ENCODE results near the gene MAP3K12. TPM values are rescaled to one million over a fixed set of nuclear protein-coding genes. Genes with fewer than 3 reads are reported as not detected.
A peak's percentile ranks its signal among the peaks of the same experiment; 100 is the strongest.
"Not testable (repeated sequence)": the region's sequence is repeated elsewhere in the genome, so short reads cannot be mapped to it uniquely, and the experiment has no call there.

MAP3K12 gene
- 4.5 and 6.3 TPM in 2 replicates for total RNA-seq (2014; rRNA removed; shearing (Covaris generic))
- 10.9 and 28.7 TPM in 2 replicates for polyA plus RNA-seq (2014; cell fraction: nucleus; rRNA removed)

- DNase-seq (ENCODE audit: extremely low read depth, low read depth) = no peak
Measured at GRCh38 chr12:53499266-53500141, at the start of gene MAP3K12. Gene MAP3K12, minus strand, starts transcription at chr12:53499458. Its CDS starts 12,067 bp downstream, at chr12:53487391.

GRCh38 chr12:53548354-53548753 is 49.1 kb upstream of the MAP3K12 start:
- not testable (repeated sequence) for DNase-seq (ENCODE audit: extremely low read depth, low read depth)

GRCh38 chr12:53543539-53543938 is 44.3 kb upstream of the MAP3K12 start:
- DNase-seq (ENCODE audit: extremely low read depth, low read depth) = peak; percentile 72

GRCh38 chr12:53539526-53539925 is 40.3 kb upstream of the MAP3K12 start:
- no peak for DNase-seq (ENCODE audit: extremely low read depth, low read depth)

GRCh38 chr12:53538209-53538689 is 39.0 kb upstream of the MAP3K12 start:
- no peak for DNase-seq (ENCODE audit: extremely low read depth, low read depth)

- no peak for DNase-seq (ENCODE audit: extremely low read depth, low read depth)
Measured at GRCh38 chr12:53536962-53537361, 37.7 kb upstream of the MAP3K12 start.

- DNase-seq (ENCODE audit: extremely low read depth, low read depth) = no peak
Measured at GRCh38 chr12:53533471-53533870, 34.2 kb upstream of the MAP3K12 start.

GRCh38 chr12:53532524-53533445 is 33.5 kb upstream of the MAP3K12 start:
- DNase-seq (ENCODE audit: extremely low read depth, low read depth) = no peak

GRCh38 chr12:53532021-53532420 is 32.8 kb upstream of the MAP3K12 start:
- DNase-seq (ENCODE audit: extremely low read depth, low read depth) = no peak

- no peak for DNase-seq (ENCODE audit: extremely low read depth, low read depth)
Measured at GRCh38 chr12:53530920-53531319, 31.7 kb upstream of the MAP3K12 start.

GRCh38 chr12:53530061-53530460 is 30.8 kb upstream of the MAP3K12 start:
- no peak for DNase-seq (ENCODE audit: extremely low read depth, low read depth)

- DNase-seq (ENCODE audit: extremely low read depth, low read depth) = no peak
Measured at GRCh38 chr12:53524476-53524875, 25.2 kb upstream of the MAP3K12 start.

GRCh38 chr12:53523131-53523530 is 23.9 kb upstream of the MAP3K12 start:
- no peak for DNase-seq (ENCODE audit: extremely low read depth, low read depth)

GRCh38 chr12:53518381-53518780 is 19.1 kb upstream of the MAP3K12 start:
- no peak for DNase-seq (ENCODE audit: extremely low read depth, low read depth)

GRCh38 chr12:53516758-53517455 is 17.6 kb upstream of the MAP3K12 start:
- no peak for DNase-seq (ENCODE audit: extremely low read depth, low read depth)

GRCh38 chr12:53515291-53515680 is 16.0 kb upstream of the MAP3K12 start:
- no peak for DNase-seq (ENCODE audit: extremely low read depth, low read depth)

GRCh38 chr12:53514628-53515290 is 15.5 kb upstream of the MAP3K12 start:
- DNase-seq (ENCODE audit: extremely low read depth, low read depth) = no peak

GRCh38 chr12:53513712-53514410 is 14.6 kb upstream of the MAP3K12 start:
- DNase-seq (ENCODE audit: extremely low read depth, low read depth) = no peak

GRCh38 chr12:53510181-53510812 is 11.0 kb upstream of the MAP3K12 start:
- DNase-seq (ENCODE audit: extremely low read depth, low read depth) = no peak

Data from NCI-H460 (cell line).